A549 treated with AZD9567 at 1 μM for 4 hours (cell line): ENCODE measurements around the gene XYLB. TPM values are rescaled to one million over a fixed set of nuclear protein-coding genes. Genes with fewer than 3 reads are reported as not detected.

ENCODE experiments used
- total RNA-seq: library from RNA; stranded (reverse); fragments of 200-300 nt; extraction: Qiagen RNA extraction; gene quantifications from 5 replicates; pipeline ENCODE4 v1.2.3, GENCODE V29; 2022; ENCODE audit not compliant: insufficient read depth

The XYLB gene
- 3.5 to 4.6 TPM (median 4.2 TPM) in 5 replicates for total RNA-seq

GRCh38 chr3:38346587-38347410, at the start of gene XYLB:
TSS of gene XYLB (plus strand) at chr3:38346785. CDS start at chr3:38346869, 84 bp downstream.

DNA sequence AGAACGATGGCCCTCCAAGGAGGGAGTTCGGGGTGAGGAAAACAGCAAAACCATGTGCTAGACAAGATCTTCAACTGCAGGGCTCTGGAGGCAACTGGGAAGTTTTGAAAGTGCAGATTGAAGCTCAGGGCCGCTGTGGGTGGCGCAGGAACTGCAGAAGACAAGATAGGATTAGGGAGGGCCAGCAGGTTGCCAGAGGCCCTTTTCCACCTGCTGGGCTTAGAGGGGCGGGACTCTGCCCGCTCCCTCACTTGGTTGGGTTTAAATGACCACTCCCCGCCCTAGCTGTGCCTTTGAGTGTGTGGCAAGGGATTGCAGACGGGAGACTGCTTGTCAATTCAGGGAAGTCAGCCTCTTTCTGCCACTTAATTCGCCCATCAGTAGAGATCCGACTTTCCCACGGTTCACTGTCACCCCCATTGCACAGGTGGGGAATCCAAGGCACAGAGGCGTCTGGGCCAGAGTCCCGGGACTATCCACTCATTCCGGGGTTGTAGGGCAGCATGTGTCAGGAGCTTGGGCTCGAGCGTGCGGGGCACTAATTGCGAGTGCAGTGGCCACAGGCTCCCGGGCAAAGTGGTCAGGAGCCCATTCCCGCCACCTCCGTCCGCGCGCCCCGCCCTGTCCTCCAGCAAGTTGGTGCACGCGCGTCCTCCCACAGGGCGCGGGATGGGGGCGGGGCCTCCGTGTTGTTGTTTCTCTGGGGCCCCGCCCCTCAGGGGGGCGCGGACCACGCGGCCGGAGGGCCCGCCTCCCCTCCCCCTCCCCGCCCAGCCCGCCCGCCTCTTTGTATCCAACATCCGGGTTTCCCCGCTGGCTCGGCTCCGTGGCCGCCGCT, 106.7 kb downstream of the XYLB start, which contains the start of gene ACVR2B:
ACVR2B (plus strand) TSS at position 816 of the 838 bp plus-strand sequence. CDS start 433 bp downstream, outside the sequence.

Other genes starting within 250 kb of the XYLB start
- gene ACAA1, start 209.7 kb upstream of the XYLB start, total RNA-seq, result 35.8 to 53.9 TPM (median 50.4 TPM) in 5 replicates
- 21.5 to 37.7 TPM (median 23.4 TPM) in 5 replicates for gene MYD88, start 208.1 kb upstream of the XYLB start, total RNA-seq
- 28.0 to 43.1 TPM (median 34.8 TPM) in 5 replicates for gene OXSR1, start 181.2 kb upstream of the XYLB start, total RNA-seq
- gene SLC22A13, start 81.0 kb upstream of the XYLB start, total RNA-seq, result 0.06 to 0.12 TPM (median 0.10 TPM) in 3 of 5 replicates, not detected in the others
- 0.05 to 0.13 TPM (median 0.07 TPM) in 4 of 5 replicates, not detected in the other for gene SLC22A14, start 64.5 kb upstream of the XYLB start, total RNA-seq
- gene ACVR2B, start 107.1 kb downstream of the XYLB start, total RNA-seq, result 0.99 to 2.7 TPM (median 2.2 TPM) in 5 replicates
- gene EXOG, start 149.6 kb downstream of the XYLB start, total RNA-seq, result 7.6 to 18.4 TPM (median 12.8 TPM) in 5 replicates